Chondrocyte (in vitro differentiated cells): ENCODE data around the gene SSH2. TPM values are rescaled to one million over a fixed set of nuclear protein-coding genes. Genes with fewer than 3 reads are reported as not detected.

ENCODE experiments used
- DNase-seq: peaks from one replicate; pipeline ENCODE4 v3.0.0; 2021; ENCODE audit warnings: mixed read lengths, low spot score
- H3K27ac Mint-ChIP-seq: one replicate; pipeline ENCODE4 v1.8.0; 2021; ENCODE audit warnings: mild to moderate bottlenecking, moderate library complexity, mixed read lengths; ENCODE audit not compliant: unreplicated experiment
- H3K27me3 Mint-ChIP-seq: 2 replicates; pipeline ENCODE4 v1.8.0; 2021; ENCODE audit warnings: low read depth, mixed read lengths
- H3K36me3 Mint-ChIP-seq: 2 replicates; pipeline ENCODE4 v1.8.0; 2021; ENCODE audit warnings: low read depth, mixed read lengths
- H3K4me1 Mint-ChIP-seq: 2 replicates; pipeline ENCODE4 v1.8.0; 2021; ENCODE audit warnings: low read depth, mild to moderate bottlenecking, mixed read lengths
- H3K4me3 Mint-ChIP-seq: one replicate; pipeline ENCODE4 v1.8.0; 2021; ENCODE audit warnings: mild to moderate bottlenecking, moderate library complexity, mixed read lengths; ENCODE audit not compliant: unreplicated experiment
- H3K9me3 Mint-ChIP-seq: 2 replicates; pipeline ENCODE4 v1.8.0; 2021; ENCODE audit warnings: low read depth, mixed read lengths
- total RNA-seq: library from RNA; stranded (reverse); gene quantifications from 3 replicates; pipeline ENCODE4 v1.2.1, GENCODE V29; 2021
- TF ChIP-seq, protein P1 (sequence below): fragments of 200-600 bp; sonication (generic); IDR thresholded peaks from 2 replicates; pipeline ENCODE4 v1.5.0; 2021; ENCODE audit warnings: antibody characterized with exemption, mild to moderate bottlenecking, moderate library complexity

The SSH2 gene
- total RNA-seq, 1 donor from 2014 or later: 14.1 TPM

DNA sequence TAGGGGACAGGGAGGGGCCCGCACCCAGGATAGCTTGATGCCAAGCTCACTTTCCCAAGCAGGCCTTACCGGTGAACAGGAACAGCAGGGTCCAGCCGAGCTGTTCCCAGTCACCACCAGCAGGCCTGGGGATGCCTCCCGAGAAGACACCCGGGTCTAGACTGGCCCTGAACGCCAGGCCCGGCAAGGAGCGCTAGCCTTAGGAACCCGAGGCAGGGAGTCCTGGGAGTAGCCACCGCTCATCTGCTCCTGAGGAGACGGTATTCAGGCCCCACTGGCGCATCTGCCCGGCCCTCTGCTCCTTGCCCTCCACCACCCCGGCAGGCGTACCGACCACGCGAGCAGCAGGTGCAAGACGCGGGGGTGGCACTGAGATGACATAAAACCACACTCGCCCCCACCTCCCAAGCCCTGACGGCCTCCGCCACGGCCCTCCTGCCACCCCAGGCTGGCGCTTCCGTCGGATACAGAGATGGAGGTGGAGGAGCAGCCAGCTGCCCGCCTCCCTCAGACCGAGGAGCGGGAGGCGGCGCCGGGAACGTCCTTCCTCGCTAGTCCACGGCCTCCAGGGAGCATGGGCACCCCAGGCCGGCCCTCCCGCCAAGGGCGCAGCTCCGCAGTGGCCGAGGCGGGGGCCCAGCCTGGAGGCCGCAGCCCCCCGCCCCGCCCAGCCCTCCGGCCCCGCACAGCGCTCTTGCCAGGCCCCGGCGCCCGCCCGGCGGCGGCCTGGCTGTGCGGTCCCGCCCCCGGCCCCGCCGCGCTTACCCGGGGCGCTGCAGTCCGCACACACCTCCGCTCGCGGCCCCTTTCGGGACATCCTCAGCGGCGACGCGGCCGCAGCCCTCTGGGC is 341.2 kb downstream of the SSH2 start:
- H3K9me3 Mint-ChIP-seq: no peaks in the 10 kb centered on the region
- peak; percentile 93 for DNase-seq
- H3K4me3 Mint-ChIP-seq: peak overlapping the region; percentile 88
- H3K27me3 Mint-ChIP-seq: no peaks in the 10 kb centered on the region
- H3K4me1 Mint-ChIP-seq: peaks cover 71% of the 10 kb centered on the region
- peak overlapping the region; percentile 92 for H3K27ac Mint-ChIP-seq
- TF ChIP-seq, protein P1, sequence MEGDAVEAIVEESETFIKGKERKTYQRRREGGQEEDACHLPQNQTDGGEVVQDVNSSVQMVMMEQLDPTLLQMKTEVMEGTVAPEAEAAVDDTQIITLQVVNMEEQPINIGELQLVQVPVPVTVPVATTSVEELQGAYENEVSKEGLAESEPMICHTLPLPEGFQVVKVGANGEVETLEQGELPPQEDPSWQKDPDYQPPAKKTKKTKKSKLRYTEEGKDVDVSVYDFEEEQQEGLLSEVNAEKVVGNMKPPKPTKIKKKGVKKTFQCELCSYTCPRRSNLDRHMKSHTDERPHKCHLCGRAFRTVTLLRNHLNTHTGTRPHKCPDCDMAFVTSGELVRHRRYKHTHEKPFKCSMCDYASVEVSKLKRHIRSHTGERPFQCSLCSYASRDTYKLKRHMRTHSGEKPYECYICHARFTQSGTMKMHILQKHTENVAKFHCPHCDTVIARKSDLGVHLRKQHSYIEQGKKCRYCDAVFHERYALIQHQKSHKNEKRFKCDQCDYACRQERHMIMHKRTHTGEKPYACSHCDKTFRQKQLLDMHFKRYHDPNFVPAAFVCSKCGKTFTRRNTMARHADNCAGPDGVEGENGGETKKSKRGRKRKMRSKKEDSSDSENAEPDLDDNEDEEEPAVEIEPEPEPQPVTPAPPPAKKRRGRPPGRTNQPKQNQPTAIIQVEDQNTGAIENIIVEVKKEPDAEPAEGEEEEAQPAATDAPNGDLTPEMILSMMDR: peak; percentile 25
- no peaks in the 10 kb centered on the region for H3K36me3 Mint-ChIP-seq

- H3K27me3 Mint-ChIP-seq: no peaks in the 10 kb centered on the region
- TF ChIP-seq, protein P1: no peak
- H3K4me1 Mint-ChIP-seq: peaks cover 72% of the 10 kb centered on the region
- DNase-seq: peak; percentile 61
- H3K9me3 Mint-ChIP-seq: no peaks in the 10 kb centered on the region
- H3K4me3 Mint-ChIP-seq: peak overlapping the region; percentile 88
- H3K27ac Mint-ChIP-seq: peak overlapping the region; percentile 92
- H3K36me3 Mint-ChIP-seq: no peaks in the 10 kb centered on the region
These were observed 341.9 kb downstream of the SSH2 start for GRCh38 chr17:29588017-29588561.

DNA sequence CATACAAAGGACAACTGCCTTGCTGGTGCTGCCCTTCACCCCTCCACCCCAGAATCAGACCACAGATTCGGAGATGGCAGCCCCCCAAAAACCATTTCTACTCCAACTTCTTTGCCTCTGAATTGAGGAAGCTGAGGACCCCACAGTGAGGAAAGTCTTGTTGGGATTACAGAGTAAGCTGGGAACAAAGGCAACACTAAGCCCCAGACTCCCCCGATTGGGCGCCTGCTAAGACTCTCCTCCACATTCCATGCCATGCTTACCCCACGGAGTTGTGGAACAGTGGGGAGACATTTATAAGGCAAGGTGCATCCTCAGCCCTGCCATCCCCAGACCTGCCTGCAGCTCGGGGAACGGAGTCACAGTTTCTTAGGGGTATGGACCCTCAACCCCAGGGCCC is 342.4 kb downstream of the SSH2 start:
- Mint-ChIP-seq H3K4me1 (peaks cover 69% of the 10 kb centered on the region), H3K9me3 (no peaks in the 10 kb centered on the region), H3K27me3 (no peaks in the 10 kb centered on the region), H3K27ac (no peak overlapping the region), H3K4me3 (peak overlapping the region; percentile 88), H3K36me3 (no peaks in the 10 kb centered on the region)
- DNase-seq: no peak
- TF ChIP-seq, protein P1: no peak

GRCh38 chr17:29586676-29587469 is 343.2 kb downstream of the SSH2 start:
- no peak overlapping the region for H3K27ac Mint-ChIP-seq
- peaks cover 62% of the 10 kb centered on the region for H3K4me1 Mint-ChIP-seq

More at GRCh38 chr17:29586676-29587469, 343.2 kb downstream of the SSH2 start:
- Mint-ChIP-seq H3K36me3 (peaks cover 2% of the 10 kb centered on the region), H3K4me3 (peak overlapping the region; percentile 31), H3K9me3 (no peaks in the 10 kb centered on the region), H3K27me3 (no peaks in the 10 kb centered on the region)
- TF ChIP-seq, protein P1: no peak
- peak; percentile 62 for DNase-seq
